ENCODE measurements around the gene TP53I3. TPM values are rescaled to one million over a fixed set of nuclear protein-coding genes. Genes with fewer than 3 reads are reported as not detected.
"Not testable (repeated sequence)": the region's sequence is repeated elsewhere in the genome, so short reads cannot be mapped to it uniquely, and the experiment has no call there.

The TP53I3 gene
- 61.8 and 66.8 TPM in 2 replicates for total RNA-seq
- polyA plus RNA-seq (2012) = 84.4 TPM

GRCh38 chr2:24084386-24085199 is at the start of gene TP53I3:
TSS of gene TP53I3 (minus strand) at chr2:24084834. CDS start at chr2:24084326, 508 bp downstream.
- peak; percentile 91 for DNase-seq (ENCODE audit: low read depth)

- DNase-seq (ENCODE audit: low read depth) = no peak
Measured at GRCh38 chr2:24132543-24132942, 47.9 kb upstream of the TP53I3 start.

- DNase-seq (ENCODE audit: low read depth) = no peak
Measured at GRCh38 chr2:24125956-24126355, 41.3 kb upstream of the TP53I3 start.

- no peak for DNase-seq (ENCODE audit: low read depth)
Measured at GRCh38 chr2:24123922-24124580, 39.4 kb upstream of the TP53I3 start.

- DNase-seq (ENCODE audit: low read depth) = peak; percentile 90
Measured at GRCh38 chr2:24123195-24123921, 38.7 kb upstream of the TP53I3 start, which contains the start of the genes FAM228B and PFN4. TSS of gene FAM228B (plus strand) at chr2:24123469. CDS start at chr2:24124362, 893 bp downstream. TSS of gene PFN4 (minus strand) at chr2:24123334. CDS start at chr2:24122535, 799 bp downstream.

GRCh38 chr2:24122366-24123194 is 37.9 kb upstream of the TP53I3 start:
- no peak for DNase-seq (ENCODE audit: low read depth)

- no peak for DNase-seq (ENCODE audit: low read depth)
Measured at GRCh38 chr2:24121469-24121868, 36.8 kb upstream of the TP53I3 start.

- DNase-seq (ENCODE audit: low read depth) = no peak
Measured at GRCh38 chr2:24121066-24121465, 36.4 kb upstream of the TP53I3 start.

- DNase-seq (ENCODE audit: low read depth) = no peak
Measured at GRCh38 chr2:24117902-24118301, 33.3 kb upstream of the TP53I3 start.

GRCh38 chr2:24115057-24115456 is 30.4 kb upstream of the TP53I3 start:
- DNase-seq (ENCODE audit: low read depth) = no peak

- peak; percentile 52 for DNase-seq (ENCODE audit: low read depth)
Measured at GRCh38 chr2:24111407-24111901, 26.8 kb upstream of the TP53I3 start.

GRCh38 chr2:24110660-24111303 is 26.1 kb upstream of the TP53I3 start:
- no peak for DNase-seq (ENCODE audit: low read depth)

- DNase-seq (ENCODE audit: low read depth) = not testable (repeated sequence)
Measured at GRCh38 chr2:24109431-24109830, 24.8 kb upstream of the TP53I3 start.

GRCh38 chr2:24107336-24107735 is 22.7 kb upstream of the TP53I3 start:
- DNase-seq (ENCODE audit: low read depth) = no peak

GRCh38 chr2:24106786-24107185 is 22.2 kb upstream of the TP53I3 start:
- DNase-seq (ENCODE audit: low read depth) = no peak

- DNase-seq (ENCODE audit: low read depth) = no peak
Measured at GRCh38 chr2:24105816-24106215, 21.2 kb upstream of the TP53I3 start.

- no peak for DNase-seq (ENCODE audit: low read depth)
Measured at GRCh38 chr2:24104906-24105305, 20.3 kb upstream of the TP53I3 start.

- no peak for DNase-seq (ENCODE audit: low read depth)
Measured at GRCh38 chr2:24104110-24104650, 19.5 kb upstream of the TP53I3 start.

GRCh38 chr2:24102677-24103076 is 18.0 kb upstream of the TP53I3 start:
- no peak for DNase-seq (ENCODE audit: low read depth)

- DNase-seq (ENCODE audit: low read depth) = no peak
Measured at GRCh38 chr2:24101992-24102391, 17.4 kb upstream of the TP53I3 start.
